ENCODE data around the gene CFAP74.

The CFAP74 gene

DNA sequence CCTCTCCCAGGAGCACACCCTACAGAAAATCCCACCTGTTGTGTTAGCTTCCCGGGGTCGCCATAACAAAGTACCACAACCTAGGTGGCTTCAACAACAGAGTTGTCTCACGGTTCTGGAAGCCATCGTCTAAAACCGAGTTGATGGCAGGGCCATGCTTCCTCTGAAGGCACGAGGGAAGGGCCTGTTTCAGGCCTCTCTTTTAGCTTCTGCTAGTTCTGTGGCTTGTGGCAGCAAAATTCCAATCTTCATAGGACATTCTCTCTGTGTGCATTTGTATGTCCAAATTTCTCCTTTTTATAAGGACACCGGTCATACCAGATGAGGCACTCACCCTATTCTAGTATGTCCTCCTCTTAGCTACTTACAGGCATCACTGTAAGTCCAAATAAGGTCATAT lies 3.2 kb downstream of the CFAP74 start:
- Histone ChIP-seq H3K4me1 (ENCODE audit: control insufficient read depth, insufficient read depth, low read length) (no peaks in the 10 kb centered on the region), H3K27ac (ENCODE audit: low read length) (no peak overlapping the region), H3K27me3 (ENCODE audit: control insufficient read depth, insufficient read depth, low read length) (no peaks in the 10 kb centered on the region), H3K36me3 (ENCODE audit: control insufficient read depth, insufficient read depth, low read length) (no peaks in the 10 kb centered on the region), H3K4me3 (ENCODE audit: low read length) (no peak overlapping the region), H3K9me3 (ENCODE audit: control insufficient read depth, insufficient read depth, low read length) (no peaks in the 10 kb centered on the region)
- no peak for DNase-seq (ENCODE audit: low read depth, low spot score)
- no CpG with 5 or more reads among the region's 7 CpGs for WGBS (ENCODE audit: insufficient coverage, insufficient read length)

DNA sequence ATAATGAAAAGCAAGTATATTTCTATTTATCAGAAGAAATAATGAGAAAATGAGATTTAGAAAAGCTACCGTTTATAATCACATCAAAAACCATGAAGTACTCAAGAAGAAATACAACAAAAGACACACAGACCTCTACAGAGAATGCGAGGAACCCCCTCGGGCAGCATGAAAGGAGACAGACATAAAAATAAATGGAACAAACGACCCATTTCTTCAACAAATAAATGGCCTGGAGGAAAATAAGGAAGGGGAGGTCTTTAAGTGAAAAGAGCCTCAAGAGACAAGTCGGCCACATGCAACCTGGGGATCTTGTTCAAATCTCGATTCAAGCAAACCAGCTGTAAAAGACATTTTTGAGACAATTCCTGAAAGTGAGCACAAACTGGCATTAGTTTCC lies 6.0 kb downstream of the CFAP74 start:
- no peaks in the 10 kb centered on the region for H3K4me1 ChIP-seq (ENCODE audit: control insufficient read depth, insufficient read depth, low read length)
- no peak for DNase-seq (ENCODE audit: low read depth, low spot score)
- WGBS (ENCODE audit: insufficient coverage, insufficient read length), result no CpG with 5 or more reads among the region's 6 CpGs
- H3K9me3 ChIP-seq (ENCODE audit: control insufficient read depth, insufficient read depth, low read length), result no peaks in the 10 kb centered on the region
- no peaks in the 10 kb centered on the region for H3K36me3 ChIP-seq (ENCODE audit: control insufficient read depth, insufficient read depth, low read length)
- H3K27me3 ChIP-seq (ENCODE audit: control insufficient read depth, insufficient read depth, low read length), result no peaks in the 10 kb centered on the region
- H3K27ac ChIP-seq (ENCODE audit: low read length), result no peak overlapping the region
- H3K4me3 ChIP-seq (ENCODE audit: low read length), result no peak overlapping the region

DNA sequence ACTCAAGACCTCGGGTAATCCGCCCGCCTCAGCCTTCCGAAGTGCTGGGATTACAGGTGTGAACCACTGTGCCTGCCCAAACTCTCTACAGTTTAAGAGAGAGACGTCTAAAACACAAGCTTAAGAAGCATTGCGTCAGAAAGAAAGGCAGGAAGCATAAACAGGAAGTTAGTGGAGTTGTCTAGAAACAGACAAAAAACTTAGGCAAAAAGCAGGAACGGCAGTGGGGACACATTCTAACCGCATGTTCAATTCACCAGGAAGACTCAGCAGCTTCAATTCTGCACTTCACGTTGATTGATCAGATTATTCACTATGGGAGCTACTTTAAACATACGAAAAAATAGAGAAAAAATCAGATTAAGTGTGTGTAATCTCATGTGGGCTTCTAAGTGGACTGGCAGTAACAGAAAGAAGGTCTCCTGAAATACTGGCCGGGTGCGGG lies 7.4 kb downstream of the CFAP74 start:
- no CpG with 5 or more reads among the region's 12 CpGs for WGBS (ENCODE audit: insufficient coverage, insufficient read length)
- Histone ChIP-seq H3K36me3 (ENCODE audit: control insufficient read depth, insufficient read depth, low read length) (no peaks in the 10 kb centered on the region), H3K27ac (ENCODE audit: low read length) (no peak overlapping the region), H3K4me1 (ENCODE audit: control insufficient read depth, insufficient read depth, low read length) (no peaks in the 10 kb centered on the region), H3K27me3 (ENCODE audit: control insufficient read depth, insufficient read depth, low read length) (no peaks in the 10 kb centered on the region), H3K9me3 (ENCODE audit: control insufficient read depth, insufficient read depth, low read length) (no peaks in the 10 kb centered on the region), H3K4me3 (ENCODE audit: low read length) (no peak overlapping the region)
- DNase-seq (ENCODE audit: low read depth, low spot score), result no peak

DNA sequence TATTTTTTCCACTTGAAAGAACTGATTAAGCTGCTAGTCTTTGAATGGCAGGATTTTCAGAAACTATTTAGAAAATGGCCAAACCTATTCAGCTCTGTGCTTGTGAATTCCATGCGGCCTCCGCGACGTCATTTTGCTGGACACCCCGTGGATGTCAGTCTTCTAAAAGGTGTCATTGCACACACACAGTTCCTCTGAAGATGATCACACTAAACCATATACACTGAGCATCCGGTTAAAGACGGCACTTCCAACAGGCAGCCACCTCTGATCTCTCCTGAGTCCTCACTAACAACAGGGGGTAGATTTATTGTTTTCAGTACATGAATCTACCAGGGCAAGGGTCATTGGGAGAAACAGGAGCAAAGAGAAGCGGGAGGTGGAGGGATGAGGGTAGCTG lies 9.1 kb downstream of the CFAP74 start:
- Histone ChIP-seq H3K36me3 (ENCODE audit: control insufficient read depth, insufficient read depth, low read length) (no peaks in the 10 kb centered on the region), H3K4me3 (ENCODE audit: low read length) (no peak overlapping the region), H3K4me1 (ENCODE audit: control insufficient read depth, insufficient read depth, low read length) (no peaks in the 10 kb centered on the region), H3K27me3 (ENCODE audit: control insufficient read depth, insufficient read depth, low read length) (no peaks in the 10 kb centered on the region), H3K9me3 (ENCODE audit: control insufficient read depth, insufficient read depth, low read length) (no peaks in the 10 kb centered on the region), H3K27ac (ENCODE audit: low read length) (no peak overlapping the region)
- DNase-seq (ENCODE audit: low read depth, low spot score), result no peak
- WGBS (ENCODE audit: insufficient coverage, insufficient read length), result no CpG with 5 or more reads among the region's 8 CpGs

DNA sequence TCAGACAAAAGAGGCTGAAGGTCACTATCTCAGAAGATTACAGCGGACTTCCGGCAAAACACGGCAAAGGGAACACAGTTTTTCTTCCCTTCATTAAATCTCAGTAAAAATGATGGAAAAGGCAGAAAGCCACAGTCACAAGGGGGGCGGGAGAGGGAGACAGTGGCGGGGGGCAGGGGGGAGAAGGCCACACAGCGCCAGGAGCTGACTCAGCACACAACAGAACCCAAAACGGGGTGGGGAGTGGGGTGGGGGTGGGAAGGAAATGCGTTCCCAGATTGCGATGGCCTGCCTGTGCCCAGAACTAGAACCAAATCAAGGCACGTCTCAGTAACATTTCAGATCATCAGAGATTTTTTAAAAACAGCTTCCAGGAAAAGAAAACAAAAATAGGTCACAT lies 13.4 kb downstream of the CFAP74 start:
- Histone ChIP-seq H3K9me3 (ENCODE audit: control insufficient read depth, insufficient read depth, low read length) (no peaks in the 10 kb centered on the region), H3K4me1 (ENCODE audit: control insufficient read depth, insufficient read depth, low read length) (no peaks in the 10 kb centered on the region), H3K27ac (ENCODE audit: low read length) (no peak overlapping the region), H3K27me3 (ENCODE audit: control insufficient read depth, insufficient read depth, low read length) (no peaks in the 10 kb centered on the region), H3K36me3 (ENCODE audit: control insufficient read depth, insufficient read depth, low read length) (no peaks in the 10 kb centered on the region; the same call in 1 of the 2 replicates), H3K4me3 (ENCODE audit: low read length) (no peak overlapping the region)
- no peak for DNase-seq (ENCODE audit: low read depth, low spot score)
- no CpG with 5 or more reads among the region's 10 CpGs for WGBS (ENCODE audit: insufficient coverage, insufficient read length)

DNA sequence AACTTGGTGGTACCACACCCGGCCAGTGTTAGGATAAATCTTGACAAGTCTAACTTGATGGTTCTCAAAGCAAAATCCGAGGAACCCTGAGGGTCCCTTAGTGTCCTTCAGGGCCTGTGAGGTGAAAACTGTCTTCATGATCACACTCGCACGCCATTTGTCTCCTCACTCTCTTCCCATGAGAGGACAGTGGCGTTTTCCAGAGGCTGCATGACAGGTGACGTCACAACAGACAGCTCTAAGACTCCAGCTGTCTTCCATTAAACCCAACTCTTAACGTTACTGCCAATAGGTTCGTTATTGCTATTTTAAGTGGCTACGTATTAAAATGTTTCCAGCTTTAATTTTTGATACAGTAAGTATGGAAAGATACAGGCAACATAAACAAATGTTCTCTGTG lies 13.8 kb downstream of the CFAP74 start:
- Histone ChIP-seq H3K9me3 (ENCODE audit: control insufficient read depth, insufficient read depth, low read length) (no peaks in the 10 kb centered on the region), H3K27me3 (ENCODE audit: control insufficient read depth, insufficient read depth, low read length) (no peaks in the 10 kb centered on the region), H3K4me3 (ENCODE audit: low read length) (no peak overlapping the region), H3K4me1 (ENCODE audit: control insufficient read depth, insufficient read depth, low read length) (no peaks in the 10 kb centered on the region), H3K27ac (ENCODE audit: low read length) (no peak overlapping the region), H3K36me3 (ENCODE audit: control insufficient read depth, insufficient read depth, low read length) (no peaks in the 10 kb centered on the region; the same call in 1 of the 2 replicates)
- no peak for DNase-seq (ENCODE audit: low read depth, low spot score)
- WGBS (ENCODE audit: insufficient coverage, insufficient read length), result no CpG with 5 or more reads among the region's 9 CpGs

GRCh38 chr1:1989102-1989542 lies 14.5 kb downstream of the CFAP74 start:
- H3K36me3 ChIP-seq (ENCODE audit: control insufficient read depth, insufficient read depth, low read length), result no peaks in the 10 kb centered on the region; the same call in 1 of the 2 replicates
- DNase-seq (ENCODE audit: low read depth, low spot score), result no peak
- WGBS (ENCODE audit: insufficient coverage, insufficient read length), result no CpG with 5 or more reads among the region's 22 CpGs
- H3K27ac ChIP-seq (ENCODE audit: low read length), result no peak overlapping the region
- H3K4me3 ChIP-seq (ENCODE audit: low read length), result no peak overlapping the region
- no peaks in the 10 kb centered on the region for H3K27me3 ChIP-seq (ENCODE audit: control insufficient read depth, insufficient read depth, low read length)
- H3K9me3 ChIP-seq (ENCODE audit: control insufficient read depth, insufficient read depth, low read length), result no peaks in the 10 kb centered on the region
- no peaks in the 10 kb centered on the region for H3K4me1 ChIP-seq (ENCODE audit: control insufficient read depth, insufficient read depth, low read length)

- H3K27me3 ChIP-seq (ENCODE audit: control insufficient read depth, insufficient read depth, low read length), result no peaks in the 10 kb centered on the region
- no CpG with 5 or more reads among the region's 29 CpGs for WGBS (ENCODE audit: insufficient coverage, insufficient read length)
- no peak overlapping the region for H3K27ac ChIP-seq (ENCODE audit: low read length)
- no peaks in the 10 kb centered on the region for H3K9me3 ChIP-seq (ENCODE audit: control insufficient read depth, insufficient read depth, low read length)
- DNase-seq (ENCODE audit: low read depth, low spot score), result no peak
- no peaks in the 10 kb centered on the region for H3K4me1 ChIP-seq (ENCODE audit: control insufficient read depth, insufficient read depth, low read length)
- H3K36me3 ChIP-seq (ENCODE audit: control insufficient read depth, insufficient read depth, low read length), result no peaks in the 10 kb centered on the region; the same call in 1 of the 2 replicates
- H3K4me3 ChIP-seq (ENCODE audit: low read length), result no peak overlapping the region
Observed at GRCh38 chr1:1988061-1988945, 15.3 kb downstream of the CFAP74 start.

DNA sequence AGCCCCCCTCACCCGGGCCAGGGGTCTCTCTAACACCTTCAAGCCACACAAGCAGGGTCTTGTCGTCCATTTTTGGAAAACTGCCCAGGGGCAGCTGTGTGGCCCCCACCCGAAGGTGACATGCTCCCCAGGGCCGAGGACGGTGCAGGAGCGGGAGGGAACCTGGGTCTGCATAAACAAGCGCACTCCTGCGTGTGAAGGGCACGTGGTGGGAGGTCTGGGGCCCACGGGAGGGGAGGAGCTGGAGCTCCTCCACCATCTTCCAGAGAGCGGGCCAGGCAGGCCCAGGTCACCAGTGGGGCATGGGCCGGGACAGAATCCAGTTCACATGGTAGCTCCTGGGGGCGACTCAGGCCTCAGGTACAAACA lies 16.5 kb downstream of the CFAP74 start:
- Histone ChIP-seq H3K9me3 (ENCODE audit: control insufficient read depth, insufficient read depth, low read length) (no peaks in the 10 kb centered on the region), H3K27ac (ENCODE audit: low read length) (no peak overlapping the region), H3K4me1 (ENCODE audit: control insufficient read depth, insufficient read depth, low read length) (no peaks in the 10 kb centered on the region), H3K27me3 (ENCODE audit: control insufficient read depth, insufficient read depth, low read length) (no peaks in the 10 kb centered on the region), H3K4me3 (ENCODE audit: low read length) (no peak overlapping the region), H3K36me3 (ENCODE audit: control insufficient read depth, insufficient read depth, low read length) (no peaks in the 10 kb centered on the region; the same call in 1 of the 2 replicates)
- DNase-seq (ENCODE audit: low read depth, low spot score), result no peak
- no CpG with 5 or more reads among the region's 13 CpGs for WGBS (ENCODE audit: insufficient coverage, insufficient read length)

DNA sequence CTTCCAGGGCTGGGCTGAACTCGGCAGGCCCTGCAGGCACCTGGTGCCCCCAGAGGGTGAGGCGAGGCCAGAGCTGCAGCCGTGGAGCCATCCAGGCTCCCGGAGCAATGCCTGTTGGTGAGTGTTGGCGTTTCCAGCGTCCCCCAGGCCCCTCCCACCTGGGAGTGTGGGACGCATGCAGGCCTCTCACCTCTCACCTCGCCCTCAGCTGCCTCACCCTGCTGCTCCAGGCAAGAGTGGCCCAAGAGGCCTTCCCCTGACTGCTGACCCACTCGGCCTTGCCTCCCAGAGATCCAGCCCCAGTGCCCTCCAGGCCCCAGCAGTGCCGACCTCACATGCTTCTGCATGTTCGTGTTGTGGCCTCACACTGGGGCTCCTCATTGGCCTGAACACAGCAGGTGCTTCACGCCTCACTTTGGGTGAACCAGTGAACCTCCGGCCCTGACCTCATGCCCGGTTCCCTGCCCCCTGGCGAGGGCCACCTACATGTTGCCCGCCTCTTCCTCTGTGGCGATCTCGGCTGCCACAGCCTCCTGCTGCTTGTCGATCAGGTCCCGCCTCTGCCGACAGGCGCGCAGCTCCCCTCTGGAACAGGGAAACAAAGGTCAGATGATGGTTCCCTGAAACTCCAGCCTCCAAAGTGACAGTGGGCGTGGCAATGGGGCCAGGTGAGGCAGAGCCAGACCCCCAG lies 17.0 kb downstream of the CFAP74 start:
- no peaks in the 10 kb centered on the region for H3K4me1 ChIP-seq (ENCODE audit: control insufficient read depth, insufficient read depth, low read length)
- H3K4me3 ChIP-seq (ENCODE audit: low read length), result no peak overlapping the region
- no peaks in the 10 kb centered on the region for H3K9me3 ChIP-seq (ENCODE audit: control insufficient read depth, insufficient read depth, low read length)
- no peak overlapping the region for H3K27ac ChIP-seq (ENCODE audit: low read length)
- DNase-seq (ENCODE audit: low read depth, low spot score), result no peak
- H3K36me3 ChIP-seq (ENCODE audit: control insufficient read depth, insufficient read depth, low read length), result no peaks in the 10 kb centered on the region; the same call in 1 of the 2 replicates
- WGBS (ENCODE audit: insufficient coverage, insufficient read length), result no CpG with 5 or more reads among the region's 24 CpGs
- no peaks in the 10 kb centered on the region for H3K27me3 ChIP-seq (ENCODE audit: control insufficient read depth, insufficient read depth, low read length)
